GM18951 (cell line): Measurements from ENCODE around the gene ABCC4.

Experiments used
- POLR2A ChIP-seq: IDR thresholded peaks from 4 replicates; pipeline ENCODE4 v1.6.1; 2011; ENCODE audit warnings: mild to moderate bottlenecking; ENCODE audit not compliant: insufficient read length, insufficient read depth; ENCODE audit errors: extremely low read depth
- in situ Hi-C: fragments of 300-500 bp; cut with MboI; formaldehyde crosslinking; loops from one replicate; pipeline ENCODE4 v1.12.0; 2022; ENCODE audit warnings: low sequenced_read_pairs, mixed read lengths, inconsistent platforms; ENCODE audit not compliant: unreplicated experiment

Gene ABCC4

DNA sequence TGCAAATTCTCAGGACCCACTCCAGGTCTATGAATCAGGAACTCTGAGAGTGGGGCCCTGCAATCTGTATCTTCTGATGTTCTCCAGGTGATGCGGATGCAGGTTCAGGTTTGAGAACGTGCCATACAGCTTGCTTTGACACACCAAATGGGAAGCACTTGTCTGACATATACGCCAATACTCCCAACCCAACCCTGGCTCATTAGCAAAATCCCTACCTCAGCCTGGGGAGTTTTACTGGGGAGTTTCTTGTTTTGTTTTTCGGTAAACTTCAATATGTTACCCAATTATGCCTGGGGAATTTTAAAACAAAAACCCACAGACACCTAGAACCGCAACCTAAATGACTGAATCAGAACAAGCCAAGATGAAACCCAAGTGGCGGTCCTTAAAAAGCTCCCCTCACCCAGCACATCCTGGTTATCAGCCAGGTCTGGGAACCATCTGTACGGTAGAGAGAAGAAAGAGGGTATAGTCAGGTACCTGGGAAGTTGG is 41.2 kb downstream of the ABCC4 start:
- in situ Hi-C loops: no loop called here
- TF ChIP-seq POLR2A: no peak

DNA sequence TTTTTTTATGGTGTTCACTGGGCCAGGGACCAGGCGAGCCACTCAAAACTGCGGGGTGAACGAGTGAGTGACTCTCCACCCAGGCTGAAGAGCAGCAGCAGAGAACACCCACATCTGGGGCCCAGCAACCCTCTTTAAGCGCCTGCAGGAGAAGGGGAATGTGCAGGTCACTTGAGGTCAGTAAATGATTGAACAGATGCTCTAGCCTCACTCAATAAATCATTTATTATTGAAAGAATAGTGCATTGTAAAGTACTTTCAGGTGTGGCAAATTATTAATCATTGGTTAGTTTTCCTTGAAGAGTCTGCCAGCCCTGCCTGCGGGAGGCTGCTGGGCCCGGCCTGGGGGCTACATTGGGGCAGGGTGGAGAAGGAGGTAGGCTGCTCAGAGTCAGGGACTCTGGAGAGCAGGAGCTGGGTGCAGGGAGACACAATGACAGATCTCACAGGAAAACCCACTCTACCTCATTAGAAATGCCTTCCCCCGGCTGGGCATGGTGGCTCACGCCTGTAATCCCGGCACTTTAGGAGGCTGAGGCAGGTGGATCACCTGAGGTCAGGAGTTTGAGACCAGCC is 42.5 kb downstream of the ABCC4 start:
- no peak for TF ChIP-seq POLR2A
- in situ Hi-C loops: no loop called here

DNA sequence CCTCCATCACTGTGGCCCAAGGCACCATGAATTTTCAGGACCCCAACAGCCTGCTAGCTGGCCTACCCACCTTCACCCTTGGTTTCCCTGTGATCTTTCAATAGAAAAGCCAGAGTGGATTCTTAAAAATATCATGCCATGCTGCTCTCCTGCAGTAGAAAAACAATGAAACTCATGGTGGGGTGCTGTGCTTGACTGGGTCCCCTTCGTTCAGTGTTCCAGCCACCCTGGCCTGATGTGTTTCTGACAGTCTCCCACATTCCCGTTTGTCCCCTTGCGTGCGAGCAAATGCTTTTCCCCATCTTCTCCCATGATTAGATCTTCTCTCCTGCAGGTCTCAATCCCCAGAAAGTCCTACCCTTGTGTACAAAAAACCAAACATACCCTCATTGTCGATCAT is 43.2 kb downstream of the ABCC4 start:
- in situ Hi-C loops: no loop called here
- TF ChIP-seq POLR2A: no peak

DNA sequence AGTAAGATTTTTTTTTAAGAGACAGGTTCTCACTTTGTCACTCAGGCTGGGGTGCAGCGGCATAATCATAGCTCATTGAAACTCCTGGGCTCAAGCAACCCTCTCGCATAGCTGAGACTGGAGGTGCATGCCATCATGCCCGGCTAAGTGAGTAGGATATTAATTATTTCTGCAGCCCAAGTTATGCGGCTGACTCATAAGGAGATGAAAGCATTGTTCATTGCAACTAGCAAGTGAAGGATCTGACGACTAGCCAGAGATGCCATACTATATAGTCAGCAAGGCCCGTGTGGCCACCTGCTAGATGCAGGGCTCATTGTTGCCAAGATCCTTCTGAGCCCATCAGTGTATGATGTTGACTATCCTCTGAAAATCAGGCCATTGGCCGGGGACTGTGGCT is 45.2 kb downstream of the ABCC4 start:
- in situ Hi-C loops: no loop called here
- TF ChIP-seq POLR2A: no peak

DNA sequence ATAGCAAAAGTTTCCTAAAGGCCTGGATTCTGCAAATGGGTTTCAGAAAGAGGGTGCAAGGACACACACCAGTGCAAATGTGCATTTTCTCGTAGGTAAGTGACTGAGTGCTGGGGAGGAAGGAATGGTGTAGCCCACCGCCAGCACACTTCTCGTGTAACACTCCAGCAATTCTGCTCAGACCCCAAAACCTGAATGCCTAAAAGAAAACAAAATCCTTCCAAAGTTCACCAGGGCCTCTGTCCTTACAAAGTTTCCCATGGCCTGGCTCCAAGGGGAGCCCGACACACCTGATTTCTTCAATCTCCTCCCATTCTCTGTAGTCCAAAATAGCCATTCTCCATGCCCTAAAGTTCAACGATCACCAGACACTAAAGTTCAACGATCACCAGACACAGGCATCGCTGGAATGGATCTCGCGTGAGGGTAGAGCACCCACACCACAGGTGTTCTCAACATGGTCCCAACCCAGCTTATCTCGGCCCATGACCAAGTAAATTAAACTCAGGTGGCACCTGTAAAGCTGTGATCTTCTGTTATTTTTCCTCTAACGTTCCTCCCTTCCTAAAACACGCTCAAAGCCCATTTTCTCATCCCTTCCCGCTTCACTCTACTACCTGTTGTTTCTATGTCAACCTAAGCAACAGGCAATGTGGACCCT is 46.0 kb downstream of the ABCC4 start:
- no peak for TF ChIP-seq POLR2A

DNA sequence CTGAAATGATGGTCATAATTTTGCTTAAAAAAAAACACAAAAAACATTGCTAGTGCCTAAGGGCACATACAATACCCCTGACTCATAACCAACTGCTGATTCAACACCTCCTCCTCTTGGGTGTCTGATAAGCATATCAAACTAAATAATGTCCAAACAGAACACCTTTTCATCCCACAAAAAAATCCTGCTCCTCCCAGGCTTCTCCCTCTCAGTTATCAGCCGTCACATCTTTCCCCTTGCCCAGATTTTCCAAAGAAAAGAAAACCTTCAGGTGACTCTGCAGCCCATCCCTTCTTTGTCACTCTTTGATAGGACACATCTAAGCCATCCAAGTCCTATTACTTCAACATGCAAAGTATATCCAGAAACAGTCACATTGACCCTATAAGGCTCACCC is 46.9 kb downstream of the ABCC4 start:
- no peak for TF ChIP-seq POLR2A
- in situ Hi-C loops: no loop called here

More for the DNA sequence above, 46.0 kb downstream of the ABCC4 start:
- in situ Hi-C loops: no loop called here

DNA sequence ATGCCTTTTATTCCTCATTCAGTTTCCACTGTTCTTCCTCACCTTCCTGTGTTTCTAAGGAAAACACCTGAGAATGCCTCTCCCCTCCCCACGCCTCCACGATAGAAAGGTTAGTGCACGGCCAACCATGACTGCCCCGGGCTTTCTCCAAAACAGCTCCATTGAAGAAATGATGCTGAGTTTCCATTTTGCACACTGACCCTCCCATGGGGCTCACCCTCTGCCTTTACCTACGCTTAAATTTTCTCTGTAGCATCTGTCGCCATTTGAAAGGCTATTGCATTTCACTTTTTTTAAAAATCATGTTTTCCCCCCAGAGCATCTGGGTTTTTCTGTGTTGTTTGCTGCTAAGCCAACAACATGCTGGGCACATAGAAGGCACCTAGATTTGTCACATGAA is 48.2 kb downstream of the ABCC4 start:
- in situ Hi-C loops: no loop called here
- no peak for TF ChIP-seq POLR2A

DNA sequence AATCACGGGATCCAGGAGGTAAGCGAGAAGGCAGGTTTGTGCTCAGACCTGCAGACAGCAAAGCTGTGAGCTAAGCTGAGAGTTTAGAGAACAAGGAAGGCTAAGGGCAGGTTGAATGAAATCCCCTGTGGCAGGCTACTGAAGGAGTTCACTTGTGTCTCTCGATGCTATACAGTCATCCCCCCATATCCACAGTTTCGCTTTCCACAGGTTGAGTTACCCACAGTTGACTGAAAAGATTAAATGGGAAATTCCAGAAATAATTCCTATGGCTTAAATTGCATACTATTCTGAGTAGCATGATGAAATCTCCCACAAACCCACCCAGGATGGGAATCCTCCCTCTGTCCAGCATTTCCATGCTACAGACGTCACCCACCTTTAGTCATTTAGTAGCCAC is 49.6 kb downstream of the ABCC4 start:
- no peak for TF ChIP-seq POLR2A
- in situ Hi-C loops: no loop called here

DNA sequence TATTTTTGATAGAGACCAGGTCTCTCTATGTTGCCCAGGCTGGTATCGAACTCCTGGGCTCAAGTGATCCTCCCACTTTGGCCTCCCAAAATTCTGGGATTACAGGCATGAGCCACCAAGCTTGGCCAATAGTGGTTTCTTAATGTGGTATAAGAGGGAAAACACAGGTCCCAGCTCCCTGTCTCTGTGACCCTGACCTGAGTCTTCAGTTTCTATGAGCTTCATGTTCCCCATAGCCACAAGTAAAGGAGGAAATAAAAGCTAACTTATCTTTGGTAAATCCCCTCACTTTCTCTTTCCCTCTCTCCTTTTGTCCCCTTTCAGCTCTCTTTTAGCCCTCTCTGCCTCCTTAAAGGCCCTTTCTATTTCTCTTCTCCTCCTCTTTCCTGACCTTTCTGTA is 50.3 kb downstream of the ABCC4 start:
- TF ChIP-seq POLR2A: no peak
- in situ Hi-C loops: no loop called here

DNA sequence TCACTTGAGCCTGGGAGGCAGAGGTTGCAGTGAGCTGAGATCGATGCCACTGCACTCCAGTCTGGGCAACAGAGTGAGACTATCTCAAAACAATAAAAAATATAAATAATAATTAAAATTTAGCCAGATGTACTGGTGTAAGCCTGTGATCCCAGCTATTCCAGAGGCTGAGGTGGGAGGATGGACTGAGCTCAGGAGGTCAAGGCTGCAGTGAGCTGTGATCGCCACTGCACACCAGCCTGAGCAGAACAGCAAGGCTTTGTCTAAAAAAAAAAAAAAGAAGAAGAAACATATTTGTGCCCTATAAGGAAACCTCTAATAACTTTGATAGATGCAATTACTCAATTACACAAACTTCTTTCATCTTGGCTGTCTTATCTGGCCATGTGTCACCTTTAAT is 52.3 kb downstream of the ABCC4 start:
- in situ Hi-C loops: no loop called here
- no peak for TF ChIP-seq POLR2A

DNA sequence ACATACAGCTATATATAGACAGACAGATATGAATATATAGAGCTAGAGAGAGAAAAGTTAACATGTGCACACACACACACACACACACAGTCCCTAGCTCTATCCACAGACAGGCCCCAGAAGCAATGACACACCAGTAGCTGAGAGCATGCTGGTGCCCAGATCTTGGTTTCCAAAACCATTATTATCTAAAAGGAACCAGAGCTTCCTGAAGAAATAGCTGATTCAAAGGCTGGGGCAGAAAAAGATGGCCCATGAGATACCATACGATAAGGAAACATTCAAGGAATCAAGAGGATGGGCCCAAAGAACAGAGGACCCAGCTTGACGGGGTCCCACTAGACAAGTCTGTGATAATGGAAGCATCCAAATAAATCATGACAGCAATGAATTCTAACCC is 53.4 kb downstream of the ABCC4 start:
- in situ Hi-C loops: no loop called here
- TF ChIP-seq POLR2A: no peak

DNA sequence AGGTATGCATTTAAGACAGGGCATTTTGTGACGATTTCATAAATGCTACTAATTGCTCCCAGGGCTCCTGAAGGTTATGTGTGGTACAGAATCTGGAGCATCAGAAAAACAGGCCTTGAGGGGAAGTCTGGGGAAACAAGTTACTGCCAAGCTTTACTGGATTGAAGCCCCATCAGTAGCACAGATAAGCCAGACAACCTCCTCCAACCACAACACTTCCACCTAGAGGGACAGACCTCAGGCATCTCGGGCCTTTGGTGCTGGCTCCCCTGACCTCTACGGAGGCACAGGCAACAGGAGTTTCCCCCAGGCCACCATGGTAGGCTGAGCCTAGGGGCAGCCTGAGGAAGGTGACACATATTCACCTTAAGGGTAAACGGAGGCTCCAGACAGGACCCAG is 54.1 kb downstream of the ABCC4 start:
- TF ChIP-seq POLR2A: no peak
- in situ Hi-C loops: no loop called here

DNA sequence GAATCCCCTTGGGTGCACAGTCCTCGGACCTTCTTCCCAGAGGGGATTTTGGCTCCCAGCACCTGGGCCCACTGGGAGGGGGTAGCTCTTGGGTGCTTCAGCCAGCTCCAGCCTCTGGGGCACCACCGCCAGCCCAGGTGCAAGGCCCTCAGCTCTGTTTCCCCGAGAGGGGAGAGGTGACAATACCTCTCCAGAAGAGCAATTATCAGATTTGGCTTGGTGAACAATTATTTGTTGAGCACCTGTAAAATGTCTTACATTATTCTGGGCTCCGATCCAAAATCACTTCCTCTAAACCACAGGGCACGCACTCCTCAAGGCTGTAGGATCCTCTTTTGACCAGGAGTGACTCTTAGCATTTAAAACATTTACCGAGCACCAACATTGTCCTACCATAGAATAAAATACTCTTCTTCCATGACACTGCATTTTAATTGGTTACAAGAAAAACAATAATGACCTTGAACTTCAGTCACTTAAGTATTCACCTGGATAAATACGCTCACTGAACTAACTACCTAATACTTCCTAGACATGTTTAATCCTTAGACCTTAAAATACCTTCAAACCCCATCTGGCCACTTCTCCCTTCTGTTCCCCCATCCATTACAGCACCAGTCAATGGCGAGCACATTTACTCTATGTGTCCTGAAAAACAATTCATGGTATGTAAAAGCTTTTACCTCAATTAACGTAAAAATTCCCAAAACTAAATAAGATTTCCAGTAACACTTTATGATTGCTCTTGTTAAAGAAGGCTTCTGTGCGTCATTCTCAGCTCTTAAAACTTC is 54.8 kb downstream of the ABCC4 start:
- in situ Hi-C loops: no loop called here
- no peak for TF ChIP-seq POLR2A

DNA sequence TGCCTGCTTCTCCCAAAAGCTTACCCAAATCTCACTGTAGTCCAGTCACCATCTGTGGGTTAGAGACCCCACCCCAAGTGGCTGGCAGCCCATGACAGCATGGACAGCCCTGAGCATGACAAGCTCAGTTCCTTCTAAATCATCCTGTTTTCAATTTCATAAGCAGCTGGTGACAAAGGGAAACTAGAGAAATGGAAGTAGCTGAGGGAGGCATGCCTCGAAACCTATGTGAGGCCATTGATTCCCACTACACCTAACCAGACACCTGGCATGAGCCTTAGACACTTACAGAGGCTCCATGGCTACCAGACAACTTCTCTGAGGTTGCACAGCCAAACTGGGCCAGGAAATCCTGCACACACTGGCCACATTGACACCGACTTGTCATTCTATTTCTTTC is 56.2 kb downstream of the ABCC4 start:
- TF ChIP-seq POLR2A: no peak
- in situ Hi-C loops: no loop called here
